ENCODE results near the gene FER.

FER gene

DNA sequence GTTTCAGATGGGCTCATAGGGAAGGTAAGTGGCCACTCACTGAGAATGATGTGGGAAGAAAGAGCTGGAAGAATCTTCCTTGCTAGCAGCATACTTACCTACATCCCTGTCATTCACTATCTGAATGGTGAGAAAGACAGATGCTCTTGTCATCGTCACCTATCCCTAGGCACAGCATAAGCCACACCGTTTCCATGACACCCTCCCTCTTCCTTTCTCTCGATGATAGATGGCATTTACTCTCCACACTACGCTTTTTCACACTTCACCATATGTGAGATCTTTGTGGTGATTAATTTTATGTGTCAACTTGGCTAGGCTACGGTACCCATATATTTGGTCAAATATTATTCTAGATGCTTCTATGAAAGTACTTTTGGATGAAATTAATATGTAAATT lies 44.4 kb upstream of the FER start:
- no peaks in the 10 kb centered on the region for H3K27me3 ChIP-seq (ENCODE audit: insufficient read depth, low read length, poor library complexity)
- no peak overlapping the region for H3K9ac ChIP-seq (ENCODE audit: low read depth, low read length)
- TF ChIP-seq CTCF (IDR thresholded peaks at IDR 0.05; ENCODE audit: borderline replicate concordance, extremely low read depth, low read length, poor library complexity, severe bottlenecking) (no peak), EZH2 (IDR thresholded peaks at IDR 0.05; ENCODE audit: borderline replicate concordance, low read depth, low read length, severe bottlenecking) (no peak)
- no peaks in the 10 kb centered on the region for H3K79me2 ChIP-seq (ENCODE audit: insufficient read depth, low read length)
- no peaks in the 10 kb centered on the region for H4K20me1 ChIP-seq (ENCODE audit: insufficient read depth, low read length)
- H3K4me2 ChIP-seq (ENCODE audit: insufficient read depth, low read length) = no peak overlapping the region
- H3K36me3 ChIP-seq (ENCODE audit: insufficient read depth, low read length) = no peaks in the 10 kb centered on the region
- H2AFZ ChIP-seq (ENCODE audit: low read depth, low read length) = no peak overlapping the region
- no peak for DNase-seq
- H3K4me1 ChIP-seq (ENCODE audit: insufficient read depth, low read length) = no peaks in the 10 kb centered on the region
- no peak overlapping the region for H3K4me3 ChIP-seq (ENCODE audit: low read depth in 1 of 2, low read length in 2 of 2)
- no peak for ATAC-seq (ENCODE audit: insufficient read depth, low read depth)
- H3K27ac ChIP-seq (ENCODE audit: low read length) = no peak overlapping the region
- H3K9me3 ChIP-seq (ENCODE audit: insufficient read depth, low read length, severe bottlenecking) = no peaks in the 10 kb centered on the region

- ATAC-seq (ENCODE audit: insufficient read depth, low read depth) = no peak
- no peaks in the 10 kb centered on the region for H3K9me3 ChIP-seq (ENCODE audit: insufficient read depth, low read length, severe bottlenecking)
- no peaks in the 10 kb centered on the region for H3K79me2 ChIP-seq (ENCODE audit: insufficient read depth, low read length)
- no peaks in the 10 kb centered on the region for H4K20me1 ChIP-seq (ENCODE audit: insufficient read depth, low read length)
- DNase-seq = no peak
- no peaks in the 10 kb centered on the region for H3K4me1 ChIP-seq (ENCODE audit: insufficient read depth, low read length)
- H3K9ac ChIP-seq (ENCODE audit: low read depth, low read length) = no peak overlapping the region
- no peak overlapping the region for H2AFZ ChIP-seq (ENCODE audit: low read depth, low read length)
- TF ChIP-seq CTCF (IDR thresholded peaks at IDR 0.05; ENCODE audit: borderline replicate concordance, extremely low read depth, low read length, poor library complexity, severe bottlenecking) = no peak
- no peaks in the 10 kb centered on the region for H3K36me3 ChIP-seq (ENCODE audit: insufficient read depth, low read length)
- H3K27me3 ChIP-seq (ENCODE audit: insufficient read depth, low read length, poor library complexity) = no peaks in the 10 kb centered on the region
- no peak overlapping the region for H3K27ac ChIP-seq (ENCODE audit: low read length)
- no peak overlapping the region for H3K4me3 ChIP-seq (ENCODE audit: low read depth in 1 of 2, low read length in 2 of 2)
- H3K4me2 ChIP-seq (ENCODE audit: insufficient read depth, low read length) = no peak overlapping the region
Measured at GRCh38 chr5:108707141-108707540, 40.6 kb upstream of the FER start.

DNA sequence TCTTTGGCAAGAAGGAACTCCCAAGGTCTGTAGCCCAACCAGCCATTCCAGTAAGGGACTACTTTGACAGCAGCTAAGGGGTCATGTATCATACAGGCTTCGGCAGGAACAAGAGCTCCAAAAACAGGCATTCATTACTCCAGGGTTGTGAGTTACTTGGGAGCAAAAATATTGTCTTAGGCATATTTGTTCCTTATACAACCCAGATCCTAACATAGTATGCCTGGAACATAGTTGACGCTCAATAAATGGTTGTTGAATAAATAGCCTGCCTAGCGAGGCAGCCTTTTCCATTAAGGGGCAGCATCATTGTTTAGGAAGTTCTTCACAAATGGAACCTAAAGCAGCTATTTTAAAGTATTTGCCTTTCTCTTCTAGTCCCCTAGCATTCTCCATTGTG lies 35.8 kb upstream of the FER start:
- no peak for ATAC-seq (ENCODE audit: insufficient read depth, low read depth)
- Histone ChIP-seq H3K9ac (ENCODE audit: low read depth, low read length) (no peak overlapping the region), H2AFZ (ENCODE audit: low read depth, low read length) (no peak overlapping the region), H3K27ac (ENCODE audit: low read length) (no peak overlapping the region), H4K20me1 (ENCODE audit: insufficient read depth, low read length) (no peaks in the 10 kb centered on the region), H3K9me3 (ENCODE audit: insufficient read depth, low read length, severe bottlenecking) (no peaks in the 10 kb centered on the region), H3K79me2 (ENCODE audit: insufficient read depth, low read length) (no peaks in the 10 kb centered on the region), H3K4me1 (ENCODE audit: insufficient read depth, low read length) (no peaks in the 10 kb centered on the region), H3K4me2 (ENCODE audit: insufficient read depth, low read length) (no peak overlapping the region), H3K27me3 (ENCODE audit: insufficient read depth, low read length, poor library complexity) (no peaks in the 10 kb centered on the region), H3K4me3 (ENCODE audit: low read depth in 1 of 2, low read length in 2 of 2) (no peak overlapping the region), H3K36me3 (ENCODE audit: insufficient read depth, low read length) (no peaks in the 10 kb centered on the region)
- DNase-seq = no peak
- no peak for TF ChIP-seq EZH2 (IDR thresholded peaks at IDR 0.05; ENCODE audit: borderline replicate concordance, low read depth, low read length, severe bottlenecking)
- no peak for TF ChIP-seq CTCF (IDR thresholded peaks at IDR 0.05; ENCODE audit: borderline replicate concordance, extremely low read depth, low read length, poor library complexity, severe bottlenecking)

- Histone ChIP-seq H3K4me3 (ENCODE audit: low read depth in 1 of 2, low read length in 2 of 2) (no peak overlapping the region), H2AFZ (ENCODE audit: low read depth, low read length) (no peak overlapping the region), H3K4me2 (ENCODE audit: insufficient read depth, low read length) (no peak overlapping the region)
Measured at GRCh38 chr5:108715408-108715807, 32.3 kb upstream of the FER start.

More at GRCh38 chr5:108715408-108715807, 32.3 kb upstream of the FER start:
- Histone ChIP-seq H3K4me1 (ENCODE audit: insufficient read depth, low read length) (no peaks in the 10 kb centered on the region), H4K20me1 (ENCODE audit: insufficient read depth, low read length) (no peaks in the 10 kb centered on the region), H3K27me3 (ENCODE audit: insufficient read depth, low read length, poor library complexity) (no peaks in the 10 kb centered on the region), H3K9me3 (ENCODE audit: insufficient read depth, low read length, severe bottlenecking) (no peaks in the 10 kb centered on the region), H3K79me2 (ENCODE audit: insufficient read depth, low read length) (no peaks in the 10 kb centered on the region), H3K27ac (ENCODE audit: low read length) (no peak overlapping the region), H3K9ac (ENCODE audit: low read depth, low read length) (no peak overlapping the region), H3K36me3 (ENCODE audit: insufficient read depth, low read length) (no peaks in the 10 kb centered on the region)
- ATAC-seq (ENCODE audit: insufficient read depth, low read depth) (no peak), DNase-seq (no peak)
- TF ChIP-seq EZH2 (IDR thresholded peaks at IDR 0.05; ENCODE audit: borderline replicate concordance, low read depth, low read length, severe bottlenecking) (no peak), CTCF (IDR thresholded peaks at IDR 0.05; ENCODE audit: borderline replicate concordance, extremely low read depth, low read length, poor library complexity, severe bottlenecking) (no peak)

All from DND-41 (cell line).